T-helper 9 cell (primary cell): ENCODE measurements around the gene NBAS.
"Not testable (repeated sequence)": the region's sequence is repeated elsewhere in the genome, so short reads cannot be mapped to it uniquely, and the experiment has no call there.

Experiments
- DNase-seq: peaks from one replicate; pipeline ENCODE4 v3.0.0-alpha.2; 2020

NBAS gene

GRCh38 chr2:15520346-15520745 is 40.8 kb downstream of the NBAS start:
- DNase-seq = no peak

DNA sequence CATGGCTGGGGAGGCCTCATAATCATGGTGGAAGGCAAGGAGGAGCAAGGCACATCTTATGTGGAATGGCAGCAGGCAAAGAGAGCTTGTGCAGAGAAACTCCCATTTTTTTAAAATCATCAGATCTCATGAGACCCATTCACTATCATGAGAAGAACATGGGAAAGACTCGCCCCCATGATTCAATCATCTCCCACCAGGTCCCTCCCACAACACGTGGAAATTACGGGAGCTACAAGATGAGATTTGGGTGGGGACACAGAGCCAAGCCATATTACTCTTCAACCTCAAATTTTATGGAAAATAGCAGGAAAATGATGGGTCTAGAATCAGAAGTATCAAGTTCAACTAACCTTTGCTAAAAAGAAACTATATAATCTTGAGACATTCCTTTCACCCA is 42.4 kb downstream of the NBAS start:
- not testable (repeated sequence) for DNase-seq

GRCh38 chr2:15517793-15518192 is 43.3 kb downstream of the NBAS start:
- DNase-seq = no peak

DNA sequence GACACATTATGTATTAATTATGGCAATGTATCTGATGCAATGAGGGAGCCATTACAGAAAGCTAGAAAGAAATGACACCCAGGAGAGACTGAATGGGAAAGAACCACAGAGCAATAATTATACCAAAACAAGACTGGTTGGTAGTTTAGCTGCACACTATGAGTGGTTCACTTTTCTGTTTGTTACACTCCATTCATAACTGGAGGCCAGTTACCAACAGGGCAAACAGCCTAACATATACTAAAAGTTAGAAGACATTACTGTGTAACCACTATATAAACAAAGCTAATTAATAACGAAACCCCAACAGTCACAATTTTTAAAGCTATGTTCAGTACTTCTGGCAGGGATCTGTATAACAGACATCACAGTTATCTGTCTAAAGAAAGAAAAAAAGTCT is 49.4 kb downstream of the NBAS start:
- no peak for DNase-seq

DNA sequence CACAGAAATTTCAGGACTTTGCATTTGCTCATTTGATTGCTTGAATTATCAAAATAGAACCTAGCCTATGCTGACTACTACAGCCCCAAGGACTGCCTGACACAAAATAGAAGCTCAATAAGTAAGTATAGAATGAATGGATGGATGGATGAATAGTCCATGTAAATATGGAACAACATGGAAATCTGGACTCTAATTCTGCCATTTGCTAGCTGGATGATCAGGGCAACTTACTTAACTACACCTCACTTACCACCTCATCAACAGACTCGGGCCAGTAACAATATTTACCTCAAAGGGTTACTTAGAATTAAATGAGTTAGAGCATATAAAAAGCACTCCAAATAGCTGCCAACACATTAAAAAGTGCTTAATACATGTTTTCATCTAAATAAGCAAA is 50.6 kb downstream of the NBAS start:
- DNase-seq = no peak

- DNase-seq = no peak
These were observed 51.0 kb downstream of the NBAS start for GRCh38 chr2:15510131-15510530.

DNA sequence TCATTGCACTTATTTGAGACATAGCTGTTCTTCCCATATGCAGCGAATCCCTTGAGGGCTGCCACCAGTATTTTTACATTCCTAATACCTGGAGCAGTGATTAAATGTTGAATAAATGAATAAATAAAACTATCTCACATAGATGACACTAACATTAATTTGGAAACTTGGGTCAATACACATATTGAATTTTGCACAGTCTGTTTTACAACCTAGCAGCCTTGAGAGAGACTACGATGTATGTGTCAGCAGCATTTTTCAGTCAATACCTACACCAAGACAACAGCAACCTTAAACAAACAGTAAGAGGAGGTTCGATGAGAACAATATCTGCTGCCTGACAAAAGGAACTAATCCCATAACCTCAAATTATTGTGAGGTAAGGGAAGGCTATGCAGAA is 53.4 kb downstream of the NBAS start:
- no peak for DNase-seq

GRCh38 chr2:15507061-15507460 is 54.1 kb downstream of the NBAS start:
- DNase-seq = no peak

DNA sequence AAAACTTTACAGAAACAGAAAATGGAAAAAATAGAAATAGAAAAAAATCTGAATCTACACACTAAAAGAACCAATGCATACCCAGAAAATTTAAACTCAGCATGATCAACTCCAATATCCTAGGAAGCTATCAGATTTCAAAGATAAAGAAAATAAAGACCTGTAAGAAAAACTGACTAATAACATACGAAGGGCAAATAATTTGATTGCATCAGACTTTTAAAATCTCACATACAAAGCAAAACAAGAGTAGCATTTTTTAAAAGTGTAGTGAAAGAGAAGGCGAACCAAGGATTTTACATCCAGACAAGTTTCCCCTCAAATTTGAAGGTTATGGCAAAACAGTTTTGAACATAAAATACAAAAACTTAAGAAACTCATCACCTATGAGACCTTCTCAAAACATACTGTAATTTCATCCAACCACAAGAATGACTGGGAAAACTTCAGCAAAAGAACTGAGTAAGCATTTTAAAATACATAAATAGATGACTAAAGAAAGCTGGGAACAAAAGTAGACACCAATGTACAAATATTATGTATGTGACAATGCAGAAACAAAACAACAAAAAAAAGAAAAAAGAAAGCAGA is 54.8 kb downstream of the NBAS start:
- DNase-seq = no peak

DNA sequence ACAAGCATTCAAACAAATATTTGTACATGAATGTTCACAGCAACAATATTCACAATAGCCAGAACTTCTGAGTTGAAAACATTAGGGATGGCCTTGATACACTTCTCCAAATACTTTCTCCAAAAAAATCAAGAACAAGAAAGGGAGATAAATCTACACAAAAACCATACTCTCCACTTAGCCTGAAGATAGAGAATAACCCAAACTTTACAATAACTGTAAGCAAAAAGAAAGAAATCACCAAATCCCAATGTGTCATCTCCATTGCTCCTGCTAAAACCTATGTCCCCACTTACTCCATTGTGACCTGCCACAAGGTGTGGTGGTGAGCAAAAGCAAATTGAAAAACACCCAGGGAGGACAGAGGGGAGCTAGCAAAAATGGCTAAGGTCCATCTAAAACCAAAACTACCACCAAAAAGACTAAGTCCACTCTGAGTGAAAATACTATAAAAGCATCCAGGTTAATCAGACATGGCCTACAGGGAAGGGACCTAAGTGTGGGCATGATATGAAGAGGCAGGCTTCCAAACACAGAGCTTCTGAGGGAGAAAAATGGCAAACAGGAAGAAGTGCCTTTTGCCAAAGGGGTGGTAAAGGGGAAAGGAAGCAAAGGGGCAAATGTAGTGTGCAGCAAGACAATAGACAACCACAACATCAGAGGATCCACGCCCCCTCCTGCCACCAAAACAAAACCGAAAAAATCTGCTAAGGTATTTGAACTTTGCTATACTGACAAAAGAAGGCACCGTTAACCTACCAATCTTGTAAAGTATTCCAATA is 56.1 kb downstream of the NBAS start:
- no peak for DNase-seq

- not testable (repeated sequence) for DNase-seq
These were observed 61.9 kb downstream of the NBAS start for GRCh38 chr2:15499251-15499650.

- no peak for DNase-seq
These were observed 62.6 kb downstream of the NBAS start for GRCh38 chr2:15498554-15498953.

DNA sequence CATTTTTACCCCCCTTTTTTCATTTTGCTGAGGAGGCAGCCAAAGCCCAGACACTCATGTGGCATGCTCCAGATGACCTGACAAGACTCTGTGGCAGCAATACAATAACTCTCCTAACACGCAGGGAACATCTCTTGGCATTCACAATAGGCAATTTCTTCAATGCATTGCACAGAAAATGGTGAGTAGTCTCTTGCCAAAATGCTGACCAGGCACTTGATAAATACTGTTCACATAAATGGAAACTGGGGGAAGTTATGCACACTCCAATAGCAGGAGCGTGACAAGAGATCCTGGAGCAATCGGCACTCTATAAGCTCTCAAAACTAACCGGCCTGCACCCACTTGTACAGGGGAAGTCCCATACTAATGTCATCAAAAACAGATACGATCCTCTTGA is 66.3 kb downstream of the NBAS start:
- no peak for DNase-seq

GRCh38 chr2:15492773-15493325 is 68.3 kb downstream of the NBAS start:
- DNase-seq = no peak

DNA sequence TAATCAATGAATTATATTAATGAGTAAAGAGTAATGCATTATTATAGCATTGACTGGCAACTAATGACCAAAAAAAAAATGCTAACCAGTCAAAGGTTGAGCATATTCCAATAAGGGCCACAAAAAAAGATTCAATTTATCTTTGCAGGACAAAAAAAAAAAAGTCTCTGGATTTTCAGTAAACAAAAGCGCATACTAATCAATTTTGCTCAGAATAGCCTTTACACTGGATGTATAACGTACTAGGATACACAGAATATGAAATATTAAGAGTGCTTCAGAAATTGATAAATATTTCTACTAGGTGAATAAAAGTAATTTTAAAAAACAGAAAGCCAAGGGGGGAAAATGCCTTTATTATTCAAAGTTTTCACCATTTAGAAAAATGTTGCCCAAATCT is 74.4 kb downstream of the NBAS start:
- DNase-seq = no peak

DNA sequence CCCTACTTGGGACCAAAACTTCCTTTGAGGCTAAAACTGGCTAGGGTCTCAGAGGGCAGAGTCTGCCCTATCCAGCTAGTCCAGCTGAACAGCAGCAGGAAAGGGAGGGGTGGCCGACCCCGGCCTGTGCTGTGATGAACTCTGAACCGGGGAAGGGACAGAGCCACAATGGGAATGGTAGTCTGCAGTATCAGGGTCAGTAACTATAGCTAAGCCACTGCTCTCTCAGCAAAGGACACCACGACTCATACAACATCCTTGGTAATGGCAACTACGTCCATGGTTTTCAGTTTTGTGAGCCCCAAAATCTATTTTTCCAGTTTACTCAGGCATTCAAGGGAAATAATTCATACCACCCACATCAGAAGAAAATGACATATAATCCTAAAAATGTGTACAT is 75.2 kb downstream of the NBAS start:
- no peak for DNase-seq

DNA sequence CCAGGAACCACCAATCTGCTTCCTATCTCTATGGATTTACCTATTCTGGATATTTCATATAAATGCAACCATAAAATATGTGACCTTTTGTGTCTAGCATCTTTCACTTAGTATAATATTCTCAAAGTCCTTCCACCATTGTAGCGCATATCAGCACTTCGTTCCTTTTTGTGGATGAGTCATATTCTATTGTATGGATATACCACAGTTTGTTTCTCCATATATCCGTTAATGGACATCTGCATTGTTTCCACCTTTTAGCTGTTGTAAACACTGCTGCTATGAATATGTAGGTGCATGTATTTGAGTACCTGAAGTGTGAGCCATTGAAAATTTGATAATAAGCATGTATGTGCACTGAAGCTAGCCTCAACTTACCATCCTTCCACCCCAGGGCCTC is 80.1 kb downstream of the NBAS start:
- DNase-seq = no peak

GRCh38 chr2:15480552-15480951 is 80.6 kb downstream of the NBAS start:
- DNase-seq = no peak

DNA sequence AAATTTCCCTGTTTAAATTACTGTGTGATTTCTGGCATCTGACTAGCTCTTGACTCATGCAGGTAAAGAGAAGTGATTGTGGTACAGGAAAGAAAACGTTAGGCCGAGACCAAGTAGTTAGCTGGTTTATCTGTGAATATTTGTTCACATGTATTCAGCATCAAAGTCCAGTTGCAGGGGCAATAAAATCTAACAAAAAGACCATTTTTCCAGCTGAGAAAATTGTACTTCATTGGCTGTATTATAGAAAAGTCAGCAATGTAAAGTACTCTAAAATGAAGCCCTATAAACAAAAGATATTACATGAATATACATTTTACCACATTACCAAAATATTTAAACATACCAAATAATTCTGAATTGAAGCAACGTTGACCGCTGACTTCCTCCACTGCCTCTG is 88.3 kb downstream of the NBAS start:
- no peak for DNase-seq

GRCh38 chr2:15472133-15472532 is 89.0 kb downstream of the NBAS start:
- DNase-seq = no peak

DNA sequence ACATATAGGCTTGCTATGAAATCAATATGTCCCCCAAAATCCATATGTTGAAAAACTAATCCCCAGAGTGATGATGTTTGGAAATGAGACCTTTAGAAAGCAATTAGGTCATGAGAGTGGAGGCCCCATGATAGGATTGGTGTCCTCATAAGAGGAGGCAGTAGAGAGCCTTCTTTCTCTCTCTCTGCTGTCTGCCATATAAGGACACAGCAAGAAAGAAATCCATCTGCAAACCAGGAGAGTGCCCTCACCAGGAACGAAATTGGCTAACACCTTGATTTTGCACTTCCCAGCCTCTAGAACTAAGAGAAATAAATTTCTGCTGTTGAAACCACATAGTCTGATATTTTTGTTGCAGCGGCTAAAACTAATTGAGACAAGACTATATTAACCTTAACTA is 89.5 kb downstream of the NBAS start:
- DNase-seq = no peak

- DNase-seq = no peak
These were observed 101.0 kb downstream of the NBAS start for GRCh38 chr2:15460112-15460620.

DNA sequence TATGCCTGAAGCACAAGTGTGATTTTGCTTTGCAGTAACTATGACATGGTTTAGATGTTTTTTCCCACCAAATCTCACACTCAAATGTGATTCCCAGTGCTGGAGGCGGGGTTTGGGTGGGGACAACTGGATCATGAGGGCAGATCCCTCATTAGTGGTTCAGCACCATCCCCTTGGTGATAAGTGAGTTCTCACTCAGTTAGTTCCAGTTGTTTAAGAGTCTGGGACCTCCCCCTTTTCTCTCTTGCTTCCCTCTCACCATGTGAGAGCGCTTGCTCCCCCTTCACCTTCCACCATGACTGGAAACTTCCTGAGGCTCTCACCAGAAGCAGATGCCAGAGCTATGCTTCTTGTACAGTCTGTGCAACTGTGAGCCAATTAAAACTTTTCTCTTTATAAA is 102.9 kb downstream of the NBAS start:
- no peak for DNase-seq

DNA sequence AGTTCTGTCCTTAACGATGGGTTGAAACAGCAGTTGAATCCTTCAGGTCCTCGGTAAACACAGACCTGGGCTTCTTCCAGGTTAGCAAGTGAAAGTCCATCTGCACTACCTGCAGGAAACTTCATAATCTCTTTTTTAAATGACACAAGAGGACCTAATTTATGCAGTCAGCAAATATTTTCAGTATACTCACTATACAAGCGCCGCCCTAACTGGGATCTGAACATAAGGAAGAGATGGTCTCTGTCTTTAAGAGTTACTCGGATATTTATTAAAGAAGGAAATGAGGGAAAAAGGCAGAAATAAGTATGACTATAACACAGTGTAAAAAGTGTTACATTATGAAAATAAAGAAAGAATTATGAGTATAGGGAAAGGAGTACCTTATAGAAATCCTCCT is 103.3 kb downstream of the NBAS start:
- no peak for DNase-seq
